Kidney capillary endothelial cell (primary cell): ENCODE measurements around the gene ABHD17C.

Experiments
- DNase-seq: peaks from one replicate; pipeline ENCODE4 v3.0.0-alpha.2; 2018; ENCODE audit warnings: low spot score

The ABHD17C gene

DNA sequence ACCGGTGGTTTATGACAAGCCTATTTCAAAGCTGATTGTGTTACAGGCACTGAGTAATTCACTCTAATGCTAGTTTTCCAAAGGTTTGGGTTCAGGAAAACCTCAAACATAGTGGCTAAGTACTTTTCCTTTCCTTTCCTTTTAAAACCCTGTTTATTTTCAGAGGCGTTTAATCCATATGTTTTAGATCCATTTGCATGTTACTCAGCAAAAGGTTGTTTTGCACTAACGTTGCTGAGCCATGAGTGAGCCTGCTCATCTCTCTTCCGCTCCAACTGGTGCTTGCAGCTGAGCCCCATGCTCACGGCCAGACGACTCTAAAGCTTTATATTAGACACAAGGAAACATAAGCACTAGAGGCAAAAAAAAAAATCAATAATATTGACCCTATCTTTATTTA is 93.4 kb downstream of the ABHD17C start:
- no peak for DNase-seq

- DNase-seq = no peak
Measured at GRCh38 chr15:80789296-80789695, 94.2 kb downstream of the ABHD17C start.

- no peak for DNase-seq
Measured at GRCh38 chr15:80789796-80790195, 94.7 kb downstream of the ABHD17C start.

DNA sequence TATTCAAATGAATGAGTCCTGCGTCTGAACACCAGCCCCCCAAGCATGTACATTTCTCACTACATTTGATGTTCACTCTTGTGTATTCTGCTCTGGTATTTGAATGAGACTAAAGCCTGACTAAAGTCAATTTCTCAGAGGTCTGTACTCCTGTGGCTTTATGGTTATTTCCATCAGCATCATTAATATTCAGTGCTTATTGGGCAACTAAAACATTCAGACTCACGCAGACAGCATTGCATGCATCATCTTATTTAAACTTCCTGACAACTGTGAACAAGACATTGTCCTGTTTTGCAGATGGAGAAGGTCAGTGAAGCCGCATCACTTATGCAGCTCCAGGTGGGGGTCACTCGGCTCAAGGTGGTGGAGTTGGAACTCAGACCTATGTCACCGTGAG is 95.1 kb downstream of the ABHD17C start:
- DNase-seq = no peak

DNA sequence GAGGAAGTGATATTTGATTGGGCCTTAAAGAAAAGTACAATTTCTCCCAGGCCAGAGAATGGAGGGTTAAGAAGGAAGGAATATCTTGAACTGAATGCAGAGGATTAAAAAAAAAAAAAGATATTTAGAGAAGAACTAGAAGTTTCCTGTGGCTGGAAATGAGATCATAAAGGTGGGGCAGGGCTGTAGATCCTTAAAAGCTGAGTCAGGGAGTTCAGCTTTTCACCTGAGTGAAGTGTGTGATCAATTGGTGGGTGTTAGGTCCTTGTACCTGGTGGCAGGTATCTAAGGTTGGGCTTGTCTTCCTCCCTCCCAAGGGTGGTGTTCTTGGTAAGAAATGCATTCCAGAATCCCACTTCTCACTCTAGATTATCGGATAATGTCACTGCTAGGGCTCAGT is 95.9 kb downstream of the ABHD17C start:
- DNase-seq = no peak

DNA sequence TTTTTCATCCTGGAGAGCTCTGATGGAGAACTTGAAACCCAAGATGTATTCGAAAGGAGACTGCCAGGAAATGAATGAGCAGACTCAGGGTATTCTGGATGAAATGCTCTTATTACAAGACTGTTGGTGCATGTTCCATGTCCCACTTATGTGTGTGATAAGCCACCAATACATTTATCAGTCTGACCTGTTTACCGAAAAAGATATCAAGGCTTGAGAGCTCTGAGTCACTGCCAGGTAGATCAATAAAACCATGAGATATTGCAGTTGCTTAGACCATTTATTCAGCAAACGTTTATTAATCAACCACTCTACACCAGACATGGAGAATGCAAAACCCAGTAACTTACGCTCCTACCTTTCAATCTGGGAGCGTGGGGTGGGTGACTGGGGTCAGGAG is 101.3 kb downstream of the ABHD17C start:
- DNase-seq = no peak

DNA sequence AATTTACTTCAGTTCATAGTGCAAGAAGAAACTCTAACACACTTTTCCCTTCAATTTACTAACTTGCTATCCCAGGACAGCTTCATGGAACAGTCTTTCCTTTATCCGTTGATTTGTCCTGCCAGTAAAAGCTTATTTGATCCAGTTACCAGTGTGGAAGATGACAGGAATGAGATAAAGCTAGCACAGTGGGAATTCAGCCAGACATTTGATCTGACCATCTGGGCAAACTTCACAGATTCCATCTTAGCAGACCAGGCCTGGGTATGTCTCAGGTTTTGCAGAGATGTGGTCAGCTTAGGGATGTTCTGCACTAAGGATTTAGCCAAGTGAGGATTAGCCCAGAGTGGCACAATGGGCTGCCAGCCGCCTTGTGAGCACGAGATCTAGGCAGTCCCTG is 103.8 kb downstream of the ABHD17C start:
- DNase-seq = no peak

DNA sequence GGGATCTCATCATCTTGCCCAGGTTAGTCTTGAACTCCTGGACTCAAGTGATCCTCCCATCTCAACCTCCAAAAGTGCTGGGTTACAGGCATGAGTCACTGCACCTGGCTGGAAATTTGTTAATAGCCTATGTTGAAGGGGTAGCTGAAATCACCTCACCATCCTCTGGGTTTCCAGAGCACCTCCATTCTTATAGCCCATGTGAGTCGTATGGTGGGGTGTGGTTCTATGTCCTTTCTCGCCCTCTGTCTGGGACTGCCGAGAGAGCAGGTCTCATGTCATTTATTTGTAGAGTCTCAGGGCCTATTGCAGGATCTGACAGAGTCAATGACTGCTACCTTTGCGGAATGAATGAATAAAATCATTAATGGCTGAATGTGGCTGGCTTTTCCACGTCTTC is 105.0 kb downstream of the ABHD17C start:
- no peak for DNase-seq

- DNase-seq = peak; percentile 97
Measured at GRCh38 chr15:80801891-80802680, 107.0 kb downstream of the ABHD17C start.

DNA sequence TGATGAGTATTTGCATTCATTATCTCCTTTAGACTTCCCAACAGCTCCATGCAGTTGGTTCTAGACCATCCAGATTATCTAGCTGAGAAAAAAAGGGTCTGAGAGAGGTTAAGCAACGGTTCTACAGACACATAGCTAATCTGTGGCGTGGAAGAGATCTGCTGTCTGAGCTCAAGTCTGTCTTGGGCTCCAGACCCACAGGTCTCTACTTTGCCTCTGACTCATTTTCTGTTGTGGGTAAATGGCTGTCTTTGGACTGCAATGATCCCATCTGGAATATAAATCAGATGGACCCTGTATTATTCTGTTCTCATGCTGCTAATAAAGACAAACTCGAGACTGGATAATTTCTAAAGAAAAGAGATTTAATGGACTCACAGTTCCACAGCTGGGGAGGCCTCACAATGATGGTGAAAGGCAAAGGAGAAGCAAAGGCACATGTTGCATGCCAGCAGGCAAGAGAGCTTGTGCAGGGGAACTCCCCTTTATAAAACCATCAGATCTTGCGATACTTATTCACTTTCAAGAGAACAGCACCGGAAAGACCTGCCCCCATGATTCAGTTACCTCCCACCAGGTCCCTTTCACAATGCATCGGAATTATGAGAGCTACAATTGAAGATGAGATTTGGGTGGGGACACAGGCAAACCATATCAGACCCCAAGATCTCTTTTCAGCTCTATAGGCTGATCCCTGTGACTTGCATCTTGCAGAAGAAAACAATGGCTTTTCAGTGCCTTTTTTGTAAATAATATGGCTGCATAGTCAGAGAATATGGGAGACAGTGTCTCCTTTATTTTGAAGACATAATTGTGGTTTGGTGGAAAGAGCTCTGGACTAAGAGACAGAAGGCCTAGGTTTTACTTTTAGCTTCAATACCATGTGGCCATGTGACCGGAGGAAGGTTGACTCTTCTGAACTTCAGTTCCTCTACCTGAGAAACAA is 108.7 kb downstream of the ABHD17C start:
- no peak for DNase-seq

DNA sequence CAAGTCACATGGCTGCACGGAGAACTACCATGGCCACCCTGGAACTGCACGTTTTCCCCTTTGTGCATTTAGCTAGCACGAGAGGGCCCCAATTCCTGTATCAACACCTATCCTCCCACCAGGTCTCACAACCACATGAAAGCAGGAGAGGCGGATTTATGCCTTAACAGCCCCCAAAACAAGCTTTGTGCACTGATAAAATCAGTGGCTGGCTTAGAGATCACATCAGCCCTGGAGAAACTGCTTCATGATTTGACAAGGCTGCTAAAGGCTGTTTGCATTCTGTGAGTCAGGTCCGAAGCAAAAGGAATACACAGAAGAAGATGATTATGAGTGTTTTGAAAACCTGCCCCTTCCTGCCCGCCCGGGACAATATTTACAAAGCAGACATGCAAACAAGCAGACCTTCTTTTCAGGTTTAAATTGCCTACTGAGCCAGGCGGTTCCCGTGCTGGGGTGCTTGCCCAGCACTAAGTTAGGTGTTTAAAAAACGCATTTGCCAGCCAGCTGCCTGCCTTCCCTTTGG is 109.9 kb downstream of the ABHD17C start:
- no peak for DNase-seq
